Colon (tissue), 2 donors: Measurements from ENCODE around the gene EEF2K.
"Not testable (repeated sequence)": the region's sequence is repeated elsewhere in the genome, so short reads cannot be mapped to it uniquely, and the experiment has no call there.

Experiments used
- FAIRE-seq: peaks from 2 replicates; lab custom pipeline; 2012; peaks lifted over from hg19 to GRCh38; lab: Jason Lieb, UNC
- donor health status: control.
- donor health status: control.

The EEF2K gene

GRCh38 chr16:22190081-22190775 is 15.8 kb upstream of the EEF2K start:
- FAIRE-seq: no peak

- no peak for FAIRE-seq
Measured at GRCh38 chr16:22190776-22191531, 15.1 kb upstream of the EEF2K start.

- FAIRE-seq: no peak
Measured at GRCh38 chr16:22191532-22192260, 14.4 kb upstream of the EEF2K start.

- FAIRE-seq: no peak
Measured at GRCh38 chr16:22192261-22193062, 13.6 kb upstream of the EEF2K start.

GRCh38 chr16:22193063-22193411 is 13.0 kb upstream of the EEF2K start:
- no peak for FAIRE-seq

GRCh38 chr16:22194707-22195444 is 11.2 kb upstream of the EEF2K start:
- FAIRE-seq: no peak

GRCh38 chr16:22195445-22195694 is 10.7 kb upstream of the EEF2K start:
- FAIRE-seq: no peak

- FAIRE-seq: no peak
Measured at GRCh38 chr16:22195695-22196558, 10.2 kb upstream of the EEF2K start.

GRCh38 chr16:22196559-22197168 is 9.4 kb upstream of the EEF2K start:
- not testable (repeated sequence) for FAIRE-seq

GRCh38 chr16:22198547-22199293 is 7.4 kb upstream of the EEF2K start:
- FAIRE-seq: no peak

- FAIRE-seq: no peak
Measured at GRCh38 chr16:22202261-22202637, 3.8 kb upstream of the EEF2K start.

GRCh38 chr16:22203091-22203490 is 3.0 kb upstream of the EEF2K start:
- no peak for FAIRE-seq

- FAIRE-seq: no peak
Measured at GRCh38 chr16:22204091-22204655, 1.9 kb upstream of the EEF2K start.

GRCh38 chr16:22205577-22206012 is 483 bp upstream of the EEF2K start:
- FAIRE-seq: no peak

GRCh38 chr16:22206842-22207714 is 1.0 kb downstream of the EEF2K start:
- no peak for FAIRE-seq

- FAIRE-seq: no peak
Measured at GRCh38 chr16:22207715-22208360, 1.8 kb downstream of the EEF2K start.

GRCh38 chr16:22210285-22210684 is 4.2 kb downstream of the EEF2K start:
- no peak for FAIRE-seq

- FAIRE-seq: no peak
Measured at GRCh38 chr16:22210854-22211253, 4.8 kb downstream of the EEF2K start.
